ENCODE measurements around the gene EFHD2.

DNA sequence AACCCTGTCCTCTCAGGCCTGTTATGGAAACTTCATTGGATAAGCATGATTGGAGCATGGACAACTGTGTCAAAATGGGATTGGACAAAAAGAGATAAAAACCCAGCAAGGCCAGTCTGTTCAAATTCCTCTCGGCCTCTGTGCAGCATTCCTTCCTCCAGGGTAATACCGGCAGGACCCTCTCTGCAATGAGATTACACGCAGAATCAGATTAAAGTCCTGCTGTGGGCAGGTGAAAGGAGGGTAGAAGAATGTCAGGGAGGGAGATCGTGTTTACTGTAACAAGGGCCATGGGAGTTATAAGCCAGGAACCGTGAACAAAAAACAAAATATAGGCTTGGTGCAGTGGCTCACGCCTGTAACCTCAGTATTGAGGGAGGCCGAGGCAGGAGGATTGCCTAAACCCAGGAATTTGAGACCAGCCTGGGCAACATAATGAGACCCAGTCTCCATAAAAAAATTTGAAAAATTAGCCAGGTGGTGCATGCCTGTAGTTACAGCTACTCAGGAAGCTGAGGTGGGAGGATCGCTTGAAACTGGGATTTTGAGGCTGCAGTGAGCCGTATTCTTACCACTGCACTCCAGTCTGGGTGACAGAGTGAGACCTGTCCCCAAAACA, 5.6 kb upstream of the EFHD2 start:
- TF ChIP-seq EZH2 (IDR thresholded peaks at IDR 0.05; ENCODE audit: insufficient read depth, low read length): no peak
- TF ChIP-seq, protein P1, sequence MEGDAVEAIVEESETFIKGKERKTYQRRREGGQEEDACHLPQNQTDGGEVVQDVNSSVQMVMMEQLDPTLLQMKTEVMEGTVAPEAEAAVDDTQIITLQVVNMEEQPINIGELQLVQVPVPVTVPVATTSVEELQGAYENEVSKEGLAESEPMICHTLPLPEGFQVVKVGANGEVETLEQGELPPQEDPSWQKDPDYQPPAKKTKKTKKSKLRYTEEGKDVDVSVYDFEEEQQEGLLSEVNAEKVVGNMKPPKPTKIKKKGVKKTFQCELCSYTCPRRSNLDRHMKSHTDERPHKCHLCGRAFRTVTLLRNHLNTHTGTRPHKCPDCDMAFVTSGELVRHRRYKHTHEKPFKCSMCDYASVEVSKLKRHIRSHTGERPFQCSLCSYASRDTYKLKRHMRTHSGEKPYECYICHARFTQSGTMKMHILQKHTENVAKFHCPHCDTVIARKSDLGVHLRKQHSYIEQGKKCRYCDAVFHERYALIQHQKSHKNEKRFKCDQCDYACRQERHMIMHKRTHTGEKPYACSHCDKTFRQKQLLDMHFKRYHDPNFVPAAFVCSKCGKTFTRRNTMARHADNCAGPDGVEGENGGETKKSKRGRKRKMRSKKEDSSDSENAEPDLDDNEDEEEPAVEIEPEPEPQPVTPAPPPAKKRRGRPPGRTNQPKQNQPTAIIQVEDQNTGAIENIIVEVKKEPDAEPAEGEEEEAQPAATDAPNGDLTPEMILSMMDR (IDR thresholded peaks at IDR 0.05; ENCODE audit: insufficient read depth, low read depth, low read length): no peak
